Neural cell (in vitro differentiated cells): ENCODE results near the gene GASK1B.

Experiments
- CTCF ChIP-seq: fragments of 450-650 bp; IDR thresholded peaks from 2 replicates; pipeline ENCODE4 v1.5.1; 2014; ENCODE audit warnings: antibody characterized with exemption, mild to moderate bottlenecking, moderate library complexity; ENCODE audit not compliant: poor library complexity, severe bottlenecking
- EP300 ChIP-seq: fragments of 450-650 bp; conservative IDR thresholded peaks from 2 replicates; pipeline ENCODE4 v1.6.1; 2014; ENCODE audit warnings: antibody characterized with exemption, mild to moderate bottlenecking, moderate library complexity; ENCODE audit not compliant: poor library complexity, severe bottlenecking

- TF ChIP-seq EP300 (no peak), CTCF (no peak)
These were observed 10.2 kb downstream of the GASK1B start for GRCh38 chr4:158162631-158163030.
